Measurements from ENCODE around the gene CALN1. TPM values are rescaled to one million over a fixed set of nuclear protein-coding genes. Genes with fewer than 3 reads are reported as not detected.

Gene CALN1
- total RNA-seq, 4 donors from 2014 or later, result under 0.01 to 0.06 TPM; not detected in 2

- TF ChIP-seq POLR2A (IDR thresholded peaks at IDR 0.05; ENCODE audit: low read depth) (no peak), EP300 (IDR thresholded peaks at IDR 0.05) (no peak), POLR2AphosphoS5 (IDR thresholded peaks at IDR 0.05) (no peak)
- TF ChIP-seq, protein P1, sequence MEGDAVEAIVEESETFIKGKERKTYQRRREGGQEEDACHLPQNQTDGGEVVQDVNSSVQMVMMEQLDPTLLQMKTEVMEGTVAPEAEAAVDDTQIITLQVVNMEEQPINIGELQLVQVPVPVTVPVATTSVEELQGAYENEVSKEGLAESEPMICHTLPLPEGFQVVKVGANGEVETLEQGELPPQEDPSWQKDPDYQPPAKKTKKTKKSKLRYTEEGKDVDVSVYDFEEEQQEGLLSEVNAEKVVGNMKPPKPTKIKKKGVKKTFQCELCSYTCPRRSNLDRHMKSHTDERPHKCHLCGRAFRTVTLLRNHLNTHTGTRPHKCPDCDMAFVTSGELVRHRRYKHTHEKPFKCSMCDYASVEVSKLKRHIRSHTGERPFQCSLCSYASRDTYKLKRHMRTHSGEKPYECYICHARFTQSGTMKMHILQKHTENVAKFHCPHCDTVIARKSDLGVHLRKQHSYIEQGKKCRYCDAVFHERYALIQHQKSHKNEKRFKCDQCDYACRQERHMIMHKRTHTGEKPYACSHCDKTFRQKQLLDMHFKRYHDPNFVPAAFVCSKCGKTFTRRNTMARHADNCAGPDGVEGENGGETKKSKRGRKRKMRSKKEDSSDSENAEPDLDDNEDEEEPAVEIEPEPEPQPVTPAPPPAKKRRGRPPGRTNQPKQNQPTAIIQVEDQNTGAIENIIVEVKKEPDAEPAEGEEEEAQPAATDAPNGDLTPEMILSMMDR (IDR thresholded peaks at IDR 0.05), result no peak
- intact Hi-C loops (cut with DNase I), result no loop called here
- DNase-seq (ENCODE audit: extremely low spot score), result no peak
- H3K4me1 ChIP-seq, result peaks cover 0 to 14% (median 9%) of the 10 kb centered on the region in 4 donors
- 77% methylated on average over 7 of the region's 7 CpGs for WGBS
- H3K27ac ChIP-seq (replicated peaks in 1 of 4), result no peak overlapping the region
- H3K4me3 ChIP-seq, result no peak overlapping the region
- peaks cover 0 to 16% (median 0%) of the 10 kb centered on the region in 4 donors for H3K27me3 ChIP-seq
- H3K36me3 ChIP-seq, result no peaks in the 10 kb centered on the region
- no peaks in the 10 kb centered on the region for H3K9me3 ChIP-seq
These were observed 26.4 kb upstream of the CALN1 start for GRCh38 chr7:72438491-72438890.

DNA sequence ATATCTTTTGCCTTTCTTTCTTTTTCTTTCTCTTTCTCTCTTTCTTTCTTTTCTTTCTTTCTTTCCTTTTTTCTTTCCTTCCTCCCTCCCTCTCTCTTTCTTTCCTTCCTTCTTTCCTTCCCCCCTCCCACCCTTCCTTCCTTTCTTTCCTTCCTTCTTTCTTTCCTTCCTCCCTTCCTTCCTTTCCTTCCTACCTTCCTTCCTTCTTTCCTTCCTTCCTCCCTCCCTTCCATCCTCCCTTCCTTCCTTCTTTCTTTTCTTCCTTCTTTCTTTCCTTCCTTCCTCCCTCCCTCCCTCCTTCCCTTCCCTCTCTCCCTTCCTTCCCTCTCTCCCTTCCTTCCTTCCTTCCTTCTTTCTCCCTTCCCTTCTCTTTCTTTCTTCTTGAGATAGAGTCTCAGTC, 25.5 kb upstream of the CALN1 start:
- intact Hi-C loops (cut with DNase I), result no loop called here
- no peaks in the 10 kb centered on the region for H3K36me3 ChIP-seq
- H3K4me1 ChIP-seq, result peaks cover 0 to 14% (median 9%) of the 10 kb centered on the region in 4 donors
- no peaks in the 10 kb centered on the region for H3K9me3 ChIP-seq
- TF ChIP-seq EP300 (IDR thresholded peaks at IDR 0.05), result no peak
- no peak for TF ChIP-seq POLR2AphosphoS5 (IDR thresholded peaks at IDR 0.05)
- no peak for TF ChIP-seq POLR2A (IDR thresholded peaks at IDR 0.05; ENCODE audit: low read depth)
- TF ChIP-seq, protein P1 (IDR thresholded peaks at IDR 0.05), result no peak
- H3K27ac ChIP-seq (replicated peaks in 1 of 4), result no peak overlapping the region
- DNase-seq (ENCODE audit: extremely low spot score), result no peak
- H3K4me3 ChIP-seq, result no peak overlapping the region
- H3K27me3 ChIP-seq, result peaks cover 0 to 7% (median 0%) of the 10 kb centered on the region in 4 donors

DNA sequence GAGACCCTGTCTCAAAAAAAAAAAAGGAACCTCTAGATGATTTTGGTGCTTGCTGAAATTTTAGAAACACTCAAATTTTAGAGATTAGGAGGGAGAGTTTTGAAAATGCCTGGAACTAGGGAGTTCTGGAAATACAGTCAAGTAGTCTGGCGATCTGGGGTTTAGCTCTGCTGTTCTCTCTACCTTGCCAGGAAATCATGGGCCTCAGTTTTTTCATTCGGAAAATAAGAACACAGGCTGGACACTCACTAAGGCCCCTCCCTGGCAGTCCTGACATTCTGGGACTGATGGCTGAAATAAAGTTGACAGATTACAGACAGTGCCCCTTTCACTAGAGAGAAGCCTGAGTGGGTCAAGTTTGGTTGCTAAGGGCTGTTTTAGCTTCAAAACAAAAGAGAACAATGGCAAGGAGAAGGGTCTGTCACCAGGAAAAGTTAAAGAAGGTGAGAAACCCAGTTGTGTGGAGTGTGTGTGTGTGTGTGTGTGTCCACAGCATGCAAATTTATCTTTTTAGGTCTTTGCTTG, 25.0 kb upstream of the CALN1 start:
- peaks cover 0 to 5% (median 0%) of the 10 kb centered on the region in 4 donors for H3K27me3 ChIP-seq
- WGBS, result 82% methylated on average over 2 of the region's 2 CpGs
- TF ChIP-seq EP300 (IDR thresholded peaks at IDR 0.05), result no peak
- TF ChIP-seq POLR2A (IDR thresholded peaks at IDR 0.05; ENCODE audit: low read depth), result no peak
- TF ChIP-seq, protein P1 (IDR thresholded peaks at IDR 0.05), result no peak
- no peak for TF ChIP-seq POLR2AphosphoS5 (IDR thresholded peaks at IDR 0.05)
- H3K27ac ChIP-seq (replicated peaks in 1 of 4), result no peak overlapping the region
- H3K4me1 ChIP-seq, result peaks cover 0 to 14% (median 9%) of the 10 kb centered on the region in 4 donors
- no peak overlapping the region for H3K4me3 ChIP-seq
- no peak for DNase-seq (ENCODE audit: extremely low spot score)
- H3K9me3 ChIP-seq, result no peaks in the 10 kb centered on the region
- intact Hi-C loops (cut with DNase I), result no loop called here
- no peaks in the 10 kb centered on the region for H3K36me3 ChIP-seq

GRCh38 chr7:72435925-72436480, 23.9 kb upstream of the CALN1 start:
- no peaks in the 10 kb centered on the region for H3K36me3 ChIP-seq
- intact Hi-C loops (cut with DNase I), result no loop called here
- WGBS, result 69% methylated on average over 4 of the region's 5 CpGs
- no peaks in the 10 kb centered on the region for H3K9me3 ChIP-seq
- H3K4me3 ChIP-seq, result no peak overlapping the region
- no peak for DNase-seq (ENCODE audit: extremely low spot score)
- H3K27me3 ChIP-seq, result peaks cover 0 to 15% (median 0%) of the 10 kb centered on the region in 4 donors
- no peak overlapping the region for H3K27ac ChIP-seq (replicated peaks in 1 of 4)
- TF ChIP-seq EP300 (IDR thresholded peaks at IDR 0.05), result no peak
- TF ChIP-seq, protein P1 (IDR thresholded peaks at IDR 0.05), result no peak
- H3K4me1 ChIP-seq, result peaks cover 0 to 14% (median 9%) of the 10 kb centered on the region in 4 donors

DNA sequence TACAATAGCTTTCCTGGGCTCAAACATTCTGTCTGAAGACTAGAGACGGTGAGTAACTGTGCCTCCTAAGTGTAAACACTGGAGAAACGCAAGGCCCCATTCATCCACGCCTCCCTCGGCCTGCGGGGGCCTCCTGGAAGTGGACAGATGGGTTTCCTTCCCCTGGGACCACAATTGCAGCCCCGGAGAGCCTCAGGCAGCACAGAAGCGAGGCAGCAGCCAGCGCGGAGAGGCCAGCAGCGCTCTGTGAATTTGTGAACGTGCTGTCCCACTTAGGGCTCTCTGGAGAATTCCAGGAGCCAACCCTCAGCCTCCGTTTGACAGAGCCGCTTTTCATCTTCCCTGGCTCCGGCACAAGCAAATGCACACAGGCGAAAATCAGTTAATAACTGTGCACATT, 23.2 kb upstream of the CALN1 start:
- no peak overlapping the region for H3K27ac ChIP-seq (replicated peaks in 1 of 4)
- H3K4me3 ChIP-seq, result peak overlapping the region in 1 of 4 donors; percentile 15
- no peaks in the 10 kb centered on the region for H3K9me3 ChIP-seq
- no peak for DNase-seq (ENCODE audit: extremely low spot score)
- no peaks in the 10 kb centered on the region for H3K36me3 ChIP-seq
- peaks cover 0 to 15% (median 0%) of the 10 kb centered on the region in 4 donors for H3K27me3 ChIP-seq
- TF ChIP-seq POLR2A (IDR thresholded peaks at IDR 0.05; ENCODE audit: low read depth) (no peak), EP300 (IDR thresholded peaks at IDR 0.05) (no peak), POLR2AphosphoS5 (IDR thresholded peaks at IDR 0.05) (no peak)
- TF ChIP-seq, protein P1 (IDR thresholded peaks at IDR 0.05), result no peak
- 22% methylated on average over 15 of the region's 15 CpGs for WGBS
- intact Hi-C loops (cut with DNase I), result no loop called here
- peaks cover 0 to 14% (median 9%) of the 10 kb centered on the region in 4 donors for H3K4me1 ChIP-seq
